HG03139 (cell line): ENCODE results near the gene SCUBE1.

Experiments used
- ATAC-seq: cut with Tn5 transposase; IDR thresholded peaks from one replicate; pipeline ENCODE4 v1.9.1; 2021; ENCODE audit not compliant: unreplicated experiment

SCUBE1 gene

GRCh38 chr22:43262990-43263644 is 80.1 kb downstream of the SCUBE1 start:
- no peak for ATAC-seq

GRCh38 chr22:43260331-43261231 is 82.6 kb downstream of the SCUBE1 start:
- no peak for ATAC-seq

GRCh38 chr22:43257961-43258360 is 85.2 kb downstream of the SCUBE1 start:
- ATAC-seq, result no peak

GRCh38 chr22:43257549-43257948 is 85.6 kb downstream of the SCUBE1 start:
- ATAC-seq, result no peak

GRCh38 chr22:43256976-43257545 is 86.1 kb downstream of the SCUBE1 start:
- no peak for ATAC-seq

- ATAC-seq, result no peak
Measured at GRCh38 chr22:43256569-43256968, 86.6 kb downstream of the SCUBE1 start.

GRCh38 chr22:43255299-43255698 is 87.9 kb downstream of the SCUBE1 start:
- ATAC-seq, result no peak

GRCh38 chr22:43253839-43254238 is 89.3 kb downstream of the SCUBE1 start:
- no peak for ATAC-seq

GRCh38 chr22:43252319-43252718 is 90.9 kb downstream of the SCUBE1 start:
- ATAC-seq, result no peak

GRCh38 chr22:43249789-43250471 is 93.2 kb downstream of the SCUBE1 start:
- ATAC-seq, result no peak

- ATAC-seq, result no peak
Measured at GRCh38 chr22:43247546-43248260, 95.5 kb downstream of the SCUBE1 start.

GRCh38 chr22:43246188-43246587 is 97.0 kb downstream of the SCUBE1 start:
- no peak for ATAC-seq

- no peak for ATAC-seq
Measured at GRCh38 chr22:43245717-43246116, 97.5 kb downstream of the SCUBE1 start.

- ATAC-seq, result no peak
Measured at GRCh38 chr22:43244803-43245527, 98.2 kb downstream of the SCUBE1 start.

GRCh38 chr22:43244402-43244801 is 98.8 kb downstream of the SCUBE1 start:
- no peak for ATAC-seq

- ATAC-seq, result no peak
Measured at GRCh38 chr22:43243324-43243723, 99.8 kb downstream of the SCUBE1 start.

GRCh38 chr22:43242627-43243026 is 100.5 kb downstream of the SCUBE1 start:
- ATAC-seq, result no peak

GRCh38 chr22:43241699-43242386 is 101.3 kb downstream of the SCUBE1 start:
- no peak for ATAC-seq

- no peak for ATAC-seq
Measured at GRCh38 chr22:43241138-43241597, 102.0 kb downstream of the SCUBE1 start.
